AG09319 (cell line): ENCODE results near the gene KIF9.

Source experiments
- DNase-seq: peaks from one replicate; pipeline ENCODE4 v3.0.0-alpha.2; 2010; ENCODE audit warnings: low read depth; ENCODE audit errors: extremely low read depth
- TF ChIP-seq, protein P1 (sequence below): IDR thresholded peaks from 2 replicates; pipeline ENCODE4 v1.5.1; 2011; ENCODE audit warnings: low read depth, mild to moderate bottlenecking, inconsistent platforms, low read length, moderate library complexity

Gene KIF9

DNA sequence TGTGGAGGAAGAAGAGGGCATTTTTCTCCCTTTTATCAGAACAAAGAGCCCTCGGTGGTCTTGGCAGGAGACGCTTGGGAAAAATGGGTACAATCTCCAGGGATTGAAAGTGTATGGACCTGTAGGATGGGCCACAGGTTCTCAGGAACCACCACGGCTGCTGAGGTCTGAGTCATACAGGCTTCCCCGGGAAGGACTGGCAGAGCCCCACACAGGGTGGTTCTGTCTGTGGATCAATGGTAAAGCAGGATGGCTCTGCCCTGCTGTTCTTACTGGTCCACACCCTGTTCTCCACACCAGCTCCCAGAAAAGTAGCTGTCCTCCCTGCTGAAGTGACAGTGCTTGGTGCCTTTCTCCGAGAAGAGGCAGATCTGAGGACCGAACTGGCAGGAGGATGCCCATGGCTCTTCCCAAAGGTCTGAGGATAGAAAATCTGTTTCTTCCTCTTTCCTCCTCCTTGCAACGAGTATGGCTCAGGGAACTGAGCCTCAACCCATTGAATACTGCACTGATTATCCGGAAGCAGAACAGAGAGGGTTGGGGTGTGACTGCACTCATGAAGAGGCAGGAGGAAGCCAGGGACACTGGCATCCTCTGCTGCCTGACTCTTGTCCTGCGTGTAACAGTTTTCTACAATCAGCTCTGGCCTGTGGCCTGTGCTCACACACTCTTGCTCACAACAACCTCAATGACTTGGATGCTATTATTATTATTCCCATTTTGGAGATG is 39.0 kb downstream of the KIF9 start:
- no peak for DNase-seq
- TF ChIP-seq, protein P1, sequence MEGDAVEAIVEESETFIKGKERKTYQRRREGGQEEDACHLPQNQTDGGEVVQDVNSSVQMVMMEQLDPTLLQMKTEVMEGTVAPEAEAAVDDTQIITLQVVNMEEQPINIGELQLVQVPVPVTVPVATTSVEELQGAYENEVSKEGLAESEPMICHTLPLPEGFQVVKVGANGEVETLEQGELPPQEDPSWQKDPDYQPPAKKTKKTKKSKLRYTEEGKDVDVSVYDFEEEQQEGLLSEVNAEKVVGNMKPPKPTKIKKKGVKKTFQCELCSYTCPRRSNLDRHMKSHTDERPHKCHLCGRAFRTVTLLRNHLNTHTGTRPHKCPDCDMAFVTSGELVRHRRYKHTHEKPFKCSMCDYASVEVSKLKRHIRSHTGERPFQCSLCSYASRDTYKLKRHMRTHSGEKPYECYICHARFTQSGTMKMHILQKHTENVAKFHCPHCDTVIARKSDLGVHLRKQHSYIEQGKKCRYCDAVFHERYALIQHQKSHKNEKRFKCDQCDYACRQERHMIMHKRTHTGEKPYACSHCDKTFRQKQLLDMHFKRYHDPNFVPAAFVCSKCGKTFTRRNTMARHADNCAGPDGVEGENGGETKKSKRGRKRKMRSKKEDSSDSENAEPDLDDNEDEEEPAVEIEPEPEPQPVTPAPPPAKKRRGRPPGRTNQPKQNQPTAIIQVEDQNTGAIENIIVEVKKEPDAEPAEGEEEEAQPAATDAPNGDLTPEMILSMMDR: no peak

DNA sequence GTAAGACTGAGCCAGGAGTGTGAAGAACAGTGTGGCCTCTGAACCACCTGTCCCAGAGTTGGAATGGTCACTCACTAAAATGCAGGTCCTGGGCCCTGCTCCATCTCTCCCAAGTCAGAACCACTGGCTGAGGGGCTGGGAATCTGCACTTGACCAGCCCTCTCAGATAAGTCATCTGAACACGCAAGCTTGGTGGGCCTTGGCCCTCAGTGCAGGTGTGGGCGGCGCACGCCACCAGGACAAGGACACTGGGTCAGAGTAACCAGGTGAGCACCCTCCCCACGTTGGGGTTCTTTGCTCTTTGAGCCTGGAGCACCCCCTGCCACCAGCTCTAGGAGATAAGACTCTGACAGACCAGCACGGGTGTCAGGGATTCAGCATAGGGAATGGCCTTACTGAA is 42.7 kb downstream of the KIF9 start:
- no peak for DNase-seq
- TF ChIP-seq, protein P1: no peak

DNA sequence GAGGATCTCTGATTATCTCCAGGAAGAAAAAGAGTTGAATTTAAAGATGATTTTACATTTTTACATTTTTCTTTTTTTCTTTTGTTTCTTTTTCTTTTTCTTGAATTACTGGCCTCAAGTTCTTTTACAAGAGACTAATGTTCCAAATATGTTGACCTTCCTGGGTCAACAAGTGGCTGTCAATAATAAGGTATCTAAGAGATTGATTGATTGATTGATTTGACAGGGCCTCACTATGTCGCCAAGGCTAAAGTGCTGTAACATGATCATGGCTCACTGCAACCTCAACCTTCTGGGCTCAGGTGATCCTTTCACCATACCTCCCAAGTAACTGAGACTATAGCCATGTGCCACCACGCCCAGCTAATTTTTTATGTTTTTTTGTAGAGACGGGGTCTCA is 44.6 kb downstream of the KIF9 start:
- TF ChIP-seq, protein P1: no peak
- no peak for DNase-seq

DNA sequence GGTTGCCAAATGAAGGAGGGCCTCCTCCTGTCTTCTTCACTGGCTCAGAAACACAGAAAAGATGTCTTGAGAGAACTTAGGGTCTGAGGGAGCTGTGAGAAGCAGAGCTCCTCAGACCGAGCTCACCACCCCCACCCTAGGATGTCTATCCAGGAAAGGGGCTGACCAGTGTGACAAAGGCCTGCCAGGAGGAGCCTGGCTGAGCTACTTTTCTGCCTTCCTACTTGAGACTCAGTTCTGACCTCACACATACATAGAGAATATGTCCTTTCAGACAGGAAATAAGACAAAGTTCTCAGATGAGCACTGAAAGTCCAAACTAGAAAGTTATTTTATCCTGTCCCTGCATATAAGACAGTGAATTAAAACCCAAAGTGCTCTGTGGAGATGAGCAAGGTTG is 54.5 kb downstream of the KIF9 start:
- DNase-seq: no peak
- TF ChIP-seq, protein P1: no peak

DNA sequence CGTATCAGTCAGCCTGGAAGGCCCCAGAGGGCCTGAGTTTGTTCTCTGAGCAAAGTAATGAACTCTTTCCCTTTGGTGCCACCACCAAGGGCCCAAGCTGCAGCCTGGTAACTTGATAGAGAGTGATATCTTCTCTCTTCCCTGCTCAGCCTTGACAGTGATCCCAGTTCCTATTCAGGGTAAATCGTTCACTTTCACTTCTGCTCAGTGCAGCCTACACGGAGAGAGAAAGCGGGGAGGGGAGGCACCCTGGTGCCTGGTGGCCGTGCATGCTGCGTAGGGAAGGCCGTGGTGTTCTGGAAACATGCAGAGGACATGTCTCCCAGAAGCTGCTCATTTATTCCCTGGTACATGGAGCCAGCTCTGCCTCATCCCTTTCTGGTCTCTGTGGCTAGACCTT is 54.9 kb downstream of the KIF9 start:
- DNase-seq: no peak
- TF ChIP-seq, protein P1: no peak

DNA sequence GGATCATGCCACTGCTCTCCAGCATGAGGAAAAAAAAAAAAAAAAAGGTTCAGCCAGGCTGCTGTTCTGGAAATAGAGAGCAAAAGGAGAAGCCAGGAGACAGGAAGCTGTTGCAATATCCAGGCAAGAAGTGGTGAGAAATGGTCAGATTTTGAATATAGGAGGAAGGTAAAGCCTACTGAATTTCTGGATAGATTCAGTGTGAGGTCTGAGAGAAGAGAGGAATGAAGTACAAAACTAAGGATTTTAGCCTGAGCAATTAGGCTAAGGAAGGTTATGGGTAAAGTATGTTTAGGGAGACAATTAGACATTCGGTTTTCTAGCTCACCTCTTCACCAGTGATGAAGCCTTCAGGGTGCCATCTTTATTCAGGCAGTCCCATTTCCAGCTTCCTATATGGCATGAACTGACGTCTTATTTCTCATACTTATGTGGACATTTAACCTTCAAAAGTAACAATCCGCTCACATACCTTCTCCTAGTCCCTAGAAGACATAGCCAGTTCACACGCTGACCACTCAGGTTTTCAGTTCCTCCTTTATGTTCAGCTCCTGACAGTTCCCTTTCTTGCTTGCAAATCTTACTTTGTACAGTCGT is 57.2 kb downstream of the KIF9 start:
- TF ChIP-seq, protein P1: no peak
- DNase-seq: peak; percentile 29

DNA sequence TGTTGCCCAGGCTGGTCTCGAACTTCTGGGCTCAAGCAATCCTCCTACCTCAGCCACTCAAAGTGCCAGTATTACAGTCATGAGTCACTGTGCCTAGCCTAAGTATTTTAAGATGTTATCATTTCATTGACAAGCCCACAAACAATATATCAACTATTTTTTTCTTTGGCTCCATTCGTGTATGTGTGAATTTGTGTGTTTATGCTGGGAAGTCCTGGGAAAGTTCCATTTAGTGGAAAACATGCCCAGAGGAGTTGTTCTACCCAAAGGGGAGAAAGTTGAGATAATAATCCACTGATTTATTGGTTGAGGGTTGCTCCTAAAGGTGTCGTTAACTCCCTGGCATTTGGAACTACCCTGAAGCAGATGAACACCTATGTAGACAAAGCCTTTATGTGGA is 58.8 kb downstream of the KIF9 start:
- DNase-seq: no peak
- TF ChIP-seq, protein P1: no peak
